Cardiac fibroblast (primary cell): ENCODE measurements around the gene POU5F1.

ENCODE experiments used
- DNase-seq, 2 donors: peaks; one replicate each; pipeline versions ENCODE4 v3.0.0 to v3.0.0-alpha.2; 2010; ENCODE audit warnings: low read depth in 2 of 2
- H3K4me3 ChIP-seq, 2 donors: replicated peaks in 1 of 2; 1 replicate in 1 of 2; 2 replicates in 1 of 2; pipeline ENCODE4 v1.5.1; 2011; ENCODE audit warnings: low read depth in 2 of 2, low read length in 2 of 2, mild to moderate bottlenecking in 2 of 2, moderate library complexity in 1 of 2
- TF ChIP-seq, protein P1 (sequence below): IDR thresholded peaks from one replicate; pipeline ENCODE4 v1.5.1; 2011; ENCODE audit warnings: low read depth, mild to moderate bottlenecking, low read length, inconsistent platforms

The POU5F1 gene

DNA sequence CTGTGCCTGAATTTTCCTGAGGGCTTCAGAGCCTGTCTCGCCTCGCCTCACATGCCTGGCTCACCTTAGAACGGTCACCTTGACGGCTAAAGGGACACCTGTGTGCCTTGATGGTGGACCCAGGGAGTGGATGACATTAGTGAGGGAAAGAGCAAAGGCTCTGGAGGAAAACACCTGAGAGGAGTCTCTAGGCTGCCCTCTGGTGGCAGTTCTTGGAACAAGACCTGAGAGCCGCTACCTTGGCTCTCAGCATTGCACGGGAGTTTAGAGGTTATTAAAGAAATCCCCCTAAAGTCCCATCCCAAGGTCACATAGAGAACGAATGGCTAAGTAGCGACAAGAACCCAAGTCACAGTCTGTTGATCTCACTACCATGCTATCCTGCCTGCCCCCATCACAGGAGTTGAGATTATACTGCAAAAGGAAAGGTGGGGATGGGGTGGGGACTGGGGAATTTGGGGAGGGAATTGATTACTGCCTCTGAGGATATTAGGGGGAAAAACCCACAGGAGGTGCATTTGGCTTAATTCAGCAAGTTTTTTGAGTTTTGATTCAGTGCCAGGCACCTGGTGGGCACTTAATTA, 42.3 kb downstream of the POU5F1 start:
- peak; percentile 46 to 50 for DNase-seq
- TF ChIP-seq, protein P1, sequence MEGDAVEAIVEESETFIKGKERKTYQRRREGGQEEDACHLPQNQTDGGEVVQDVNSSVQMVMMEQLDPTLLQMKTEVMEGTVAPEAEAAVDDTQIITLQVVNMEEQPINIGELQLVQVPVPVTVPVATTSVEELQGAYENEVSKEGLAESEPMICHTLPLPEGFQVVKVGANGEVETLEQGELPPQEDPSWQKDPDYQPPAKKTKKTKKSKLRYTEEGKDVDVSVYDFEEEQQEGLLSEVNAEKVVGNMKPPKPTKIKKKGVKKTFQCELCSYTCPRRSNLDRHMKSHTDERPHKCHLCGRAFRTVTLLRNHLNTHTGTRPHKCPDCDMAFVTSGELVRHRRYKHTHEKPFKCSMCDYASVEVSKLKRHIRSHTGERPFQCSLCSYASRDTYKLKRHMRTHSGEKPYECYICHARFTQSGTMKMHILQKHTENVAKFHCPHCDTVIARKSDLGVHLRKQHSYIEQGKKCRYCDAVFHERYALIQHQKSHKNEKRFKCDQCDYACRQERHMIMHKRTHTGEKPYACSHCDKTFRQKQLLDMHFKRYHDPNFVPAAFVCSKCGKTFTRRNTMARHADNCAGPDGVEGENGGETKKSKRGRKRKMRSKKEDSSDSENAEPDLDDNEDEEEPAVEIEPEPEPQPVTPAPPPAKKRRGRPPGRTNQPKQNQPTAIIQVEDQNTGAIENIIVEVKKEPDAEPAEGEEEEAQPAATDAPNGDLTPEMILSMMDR = peak; percentile 94
- H3K4me3 ChIP-seq = no peak overlapping the region

DNA sequence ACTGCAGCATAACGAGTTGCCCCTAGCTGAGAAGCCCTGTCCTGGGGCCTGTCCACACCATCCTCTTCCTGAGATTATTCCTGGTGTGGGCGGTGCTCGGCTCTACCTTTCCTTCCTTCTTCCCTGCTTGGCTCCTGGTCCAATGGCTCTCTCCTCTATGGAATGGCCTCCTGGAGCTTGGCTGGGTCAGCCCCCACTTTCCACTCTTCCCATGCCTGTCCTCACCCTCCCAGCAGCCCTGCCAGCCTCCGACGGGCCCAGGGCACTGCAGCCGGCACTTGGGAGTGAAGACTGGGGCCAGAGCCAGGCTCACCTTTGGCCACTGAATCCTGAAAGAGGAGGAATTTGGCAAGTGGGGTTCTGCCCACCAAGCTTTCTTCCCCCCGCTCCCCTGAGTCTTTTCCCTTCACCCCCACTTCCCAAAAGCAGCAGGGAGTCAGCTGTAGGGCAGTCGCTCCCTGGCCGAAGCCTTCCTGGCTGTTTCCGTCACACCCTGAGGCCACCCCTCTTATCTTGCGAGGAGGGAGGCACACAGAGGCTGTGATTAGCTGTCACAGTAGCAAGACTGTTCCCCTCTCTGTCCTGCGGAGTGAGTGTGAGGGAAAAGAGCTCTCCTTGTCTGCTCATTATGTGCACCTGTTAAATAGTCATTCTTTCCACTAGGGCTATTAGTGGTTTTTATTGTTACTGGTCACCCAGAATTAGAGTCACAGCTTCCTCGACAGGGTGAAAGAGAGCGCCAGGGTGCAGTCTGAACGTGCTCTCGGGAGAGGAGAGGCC, 43.9 kb downstream of the POU5F1 start:
- no peak overlapping the region for H3K4me3 ChIP-seq
- TF ChIP-seq, protein P1 = no peak
- no peak for DNase-seq

DNA sequence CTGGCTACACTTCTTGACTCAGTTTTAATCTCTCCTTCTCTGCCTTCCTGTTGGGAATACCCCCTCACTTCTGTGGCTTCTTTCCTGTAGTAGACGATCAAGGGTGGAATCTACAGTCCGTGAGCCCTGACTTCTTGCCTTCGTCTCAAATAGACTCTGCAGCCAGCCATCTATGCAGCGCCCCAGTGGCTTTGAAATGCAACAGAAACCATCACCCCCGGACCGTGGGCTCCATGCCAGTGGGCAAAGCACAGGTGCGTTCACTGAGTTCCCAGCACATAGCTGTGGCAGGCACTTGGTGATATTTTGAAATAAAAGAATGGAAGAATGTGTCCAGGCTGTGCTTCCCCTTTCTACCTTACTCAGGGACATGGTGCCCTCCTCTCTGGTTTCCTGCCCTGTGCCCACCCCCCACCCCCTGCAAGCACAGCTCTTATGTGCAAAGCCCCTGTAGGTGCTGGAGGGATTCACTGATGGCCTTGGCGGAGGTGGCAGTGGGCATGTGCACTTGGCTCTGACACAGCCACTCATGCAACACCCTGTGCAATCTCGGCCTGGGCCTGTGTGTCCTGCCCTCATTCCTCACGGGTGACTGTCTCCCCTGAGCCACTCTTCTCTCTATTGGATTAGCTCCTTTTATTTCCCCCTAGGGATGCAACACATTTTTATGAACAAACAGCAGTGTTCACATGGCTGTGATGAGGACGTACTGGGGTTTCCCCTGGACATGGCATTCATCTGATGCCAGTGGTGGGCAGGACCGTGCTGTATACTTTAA, 44.7 kb downstream of the POU5F1 start:
- DNase-seq = peak; percentile 40 to 92
- no peak overlapping the region for H3K4me3 ChIP-seq
- TF ChIP-seq, protein P1 = no peak

DNA sequence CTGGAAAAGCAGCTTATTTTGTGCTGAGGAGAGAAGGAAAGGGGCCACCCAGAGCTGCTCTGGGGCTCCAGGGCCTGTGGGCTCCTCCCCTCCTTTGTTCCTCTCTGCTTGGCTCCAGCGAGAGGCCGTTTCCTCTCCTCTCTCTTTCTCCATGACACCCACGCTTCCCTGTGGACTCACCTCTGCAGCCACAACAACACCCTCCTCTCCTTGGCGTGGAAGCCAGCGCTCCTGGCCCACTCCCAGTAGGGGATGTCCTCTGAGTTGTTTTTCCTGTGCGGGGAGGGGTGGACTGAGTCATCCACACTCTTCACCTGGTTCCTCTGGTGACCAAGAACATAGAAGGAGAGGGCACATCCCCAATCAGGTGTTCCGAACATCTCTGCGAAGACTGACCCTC, 45.3 kb downstream of the POU5F1 start:
- TF ChIP-seq, protein P1 = no peak
- DNase-seq = peak; percentile 74 to 78
- H3K4me3 ChIP-seq = no peak overlapping the region

DNA sequence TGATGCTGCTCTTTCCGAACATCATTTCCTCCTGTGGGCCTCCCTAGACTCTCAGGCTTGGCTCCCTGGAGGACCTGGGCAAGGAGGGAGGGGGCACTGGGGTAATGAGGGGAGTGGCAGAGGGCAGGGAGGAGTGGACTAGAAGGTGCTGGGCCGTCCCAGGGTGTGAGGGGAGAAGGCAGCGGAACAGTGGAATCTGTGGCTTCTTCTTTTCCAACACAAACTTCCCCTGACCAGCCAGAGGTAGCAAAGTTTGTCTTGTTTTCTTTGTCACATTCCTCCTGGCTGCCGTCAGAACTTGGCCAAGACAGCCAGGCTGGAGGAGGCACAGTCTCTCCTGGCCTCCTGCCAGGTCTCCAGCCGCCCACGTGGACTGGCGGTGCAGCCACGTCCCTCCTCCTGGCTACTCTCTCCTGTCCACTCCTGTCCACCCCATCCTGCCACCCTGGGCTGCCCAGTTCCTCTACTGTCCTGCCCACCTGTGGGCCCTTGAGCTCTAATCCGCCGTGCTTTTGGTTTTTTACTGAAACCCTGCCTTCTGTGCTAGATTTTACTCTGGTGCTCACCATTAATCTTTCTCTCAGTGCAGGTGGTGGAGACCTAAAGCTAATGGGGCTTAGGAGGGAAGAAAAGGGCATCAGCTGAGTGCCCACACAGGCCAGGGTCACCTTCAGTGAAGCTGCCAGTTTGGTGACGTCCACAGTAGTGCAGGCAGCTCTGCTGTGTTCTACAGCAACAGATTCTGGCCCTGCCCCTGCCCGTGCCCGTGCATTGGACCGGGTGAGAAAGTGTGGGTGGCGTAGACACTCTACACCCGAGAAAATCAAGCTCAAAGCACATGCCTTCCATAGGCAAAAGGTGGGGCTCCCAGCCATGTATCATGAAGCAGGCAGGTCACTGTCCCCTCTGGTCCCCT, 47.4 kb downstream of the POU5F1 start:
- TF ChIP-seq, protein P1 = no peak
- DNase-seq = peak; percentile 94 to 97
- no peak overlapping the region for H3K4me3 ChIP-seq
